ENCODE measurements around the gene CYSLTR2.
"Not testable (repeated sequence)": the region's sequence is repeated elsewhere in the genome, so short reads cannot be mapped to it uniquely, and the experiment has no call there.

The CYSLTR2 gene

DNA sequence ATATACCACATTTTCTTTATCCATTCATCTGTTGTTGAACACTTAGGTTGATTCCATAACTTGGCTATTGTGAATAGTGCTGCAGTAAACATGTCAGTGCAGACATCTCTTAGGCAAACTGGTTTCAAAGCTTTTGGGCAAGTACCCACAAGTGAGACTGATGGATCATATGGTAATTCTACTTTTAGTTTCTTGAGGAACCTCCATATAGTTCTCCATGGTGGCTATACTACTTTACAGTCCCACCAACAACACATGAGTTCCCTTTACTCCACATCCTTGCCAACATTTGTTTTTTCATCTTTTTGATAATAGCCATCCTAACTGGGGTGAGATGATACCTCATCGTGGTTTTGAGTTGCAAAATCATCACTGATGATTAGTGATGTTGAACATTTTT, 8.5 kb downstream of the CYSLTR2 start:
- no peak for DNase-seq (ENCODE audit: low read depth, low spot score)
- Histone ChIP-seq H3K27ac (no peak overlapping the region), H3K9ac (ENCODE audit: insufficient read length) (no peak overlapping the region), H3K4me3 (no peak overlapping the region), H3K9me3 (ENCODE audit: low read depth, low read length) (no peaks in the 10 kb centered on the region), H3K36me3 (ENCODE audit: insufficient read depth, low read length) (no peaks in the 10 kb centered on the region)
- TF ChIP-seq EZH2 (IDR thresholded peaks at IDR 0.05) = no peak

DNA sequence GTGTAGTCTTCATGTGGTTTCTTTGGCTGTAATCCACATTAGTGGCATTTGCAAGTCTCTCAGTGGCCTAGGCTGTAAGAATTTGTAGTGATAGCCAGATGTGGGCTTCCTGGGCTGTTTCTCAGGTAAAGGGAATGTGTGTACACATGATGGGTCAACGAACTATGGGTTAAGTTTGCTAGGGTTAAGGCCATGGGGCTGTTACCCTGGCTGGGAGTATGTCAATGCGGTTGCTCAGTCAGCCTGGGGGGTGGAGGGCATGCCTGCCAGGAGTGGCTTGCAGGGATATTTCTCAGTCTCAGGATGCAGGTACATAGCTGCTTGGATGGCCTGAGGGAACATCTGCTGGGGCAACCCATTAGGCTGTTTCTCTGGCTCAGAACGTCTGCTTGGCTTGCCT, 13.4 kb downstream of the CYSLTR2 start:
- TF ChIP-seq POLR2AphosphoS5 (IDR thresholded peaks at IDR 0.05; ENCODE audit: borderline replicate concordance, low read depth, low read length) (no peak), EZH2 (IDR thresholded peaks at IDR 0.05) (no peak), FOXP2 (optimal IDR thresholded peaks at IDR 0.05; ENCODE audit: control extremely low read depth, extremely low read length, insufficient read depth) (no peak)
- Histone ChIP-seq H3K36me3 (ENCODE audit: insufficient read depth, low read length) (no peaks in the 10 kb centered on the region), H3K4me3 (no peak overlapping the region), H3K27ac (no peak overlapping the region), H3K9ac (ENCODE audit: insufficient read length) (no peak overlapping the region), H3K9me3 (ENCODE audit: low read depth, low read length) (no peaks in the 10 kb centered on the region)
- DNase-seq (ENCODE audit: low read depth, low spot score) = no peak

DNA sequence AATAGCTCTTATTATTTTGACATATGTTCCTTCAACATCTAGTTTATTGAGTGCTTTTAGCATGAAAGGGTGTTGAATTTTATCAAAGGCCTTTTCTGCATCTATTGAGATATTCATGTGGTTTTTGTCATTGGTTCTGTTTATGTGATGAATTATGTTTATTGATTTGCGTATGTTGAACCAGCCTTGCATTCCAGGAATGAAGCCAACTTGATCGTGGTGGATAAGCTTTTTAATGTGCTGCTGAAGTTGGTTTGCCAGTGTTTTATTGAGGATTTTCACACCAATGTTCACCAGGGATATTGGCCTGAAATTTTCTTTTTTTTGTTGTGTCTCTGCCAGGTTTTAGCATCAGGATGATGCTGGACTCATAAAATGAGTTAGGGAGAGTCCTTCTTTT, 17.7 kb downstream of the CYSLTR2 start:
- not testable (repeated sequence) for H3K9ac ChIP-seq (ENCODE audit: insufficient read length); H3K4me3 ChIP-seq; H3K9me3 ChIP-seq (ENCODE audit: low read depth, low read length); DNase-seq (ENCODE audit: low read depth, low spot score); H3K27ac ChIP-seq; H3K36me3 ChIP-seq (ENCODE audit: insufficient read depth, low read length)

DNA sequence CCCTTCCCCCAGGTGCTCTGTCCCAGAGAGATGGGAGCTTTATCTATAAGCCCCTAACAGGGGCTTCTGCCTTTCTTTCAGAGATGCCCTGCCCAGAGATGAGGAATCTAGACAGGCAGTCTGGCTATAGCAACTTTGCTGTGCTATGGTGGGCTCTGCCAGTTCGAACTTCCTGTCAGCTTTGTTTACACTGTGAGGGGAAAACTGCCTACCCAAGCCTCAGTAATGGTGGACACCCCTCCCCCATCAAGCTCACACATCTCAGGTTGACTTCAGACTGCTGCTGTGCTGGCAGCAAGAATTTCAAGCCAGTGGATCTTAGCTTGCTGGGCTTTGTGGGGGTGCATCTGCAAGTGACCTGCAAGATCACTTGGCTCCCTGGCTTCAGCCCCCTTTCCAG, 21.5 kb downstream of the CYSLTR2 start:
- no peak overlapping the region for H3K4me3 ChIP-seq
- H3K27ac ChIP-seq = no peak overlapping the region
- TF ChIP-seq POLR2AphosphoS5 (IDR thresholded peaks at IDR 0.05; ENCODE audit: borderline replicate concordance, low read depth, low read length) (no peak), EZH2 (IDR thresholded peaks at IDR 0.05) (no peak), FOXP2 (optimal IDR thresholded peaks at IDR 0.05; ENCODE audit: control extremely low read depth, extremely low read length, insufficient read depth) (no peak)
- H3K9ac ChIP-seq (ENCODE audit: insufficient read length) = no peak overlapping the region
- H3K36me3 ChIP-seq (ENCODE audit: insufficient read depth, low read length) = no peaks in the 10 kb centered on the region
- H3K9me3 ChIP-seq (ENCODE audit: low read depth, low read length) = no peaks in the 10 kb centered on the region
- DNase-seq (ENCODE audit: low read depth, low spot score) = no peak

DNA sequence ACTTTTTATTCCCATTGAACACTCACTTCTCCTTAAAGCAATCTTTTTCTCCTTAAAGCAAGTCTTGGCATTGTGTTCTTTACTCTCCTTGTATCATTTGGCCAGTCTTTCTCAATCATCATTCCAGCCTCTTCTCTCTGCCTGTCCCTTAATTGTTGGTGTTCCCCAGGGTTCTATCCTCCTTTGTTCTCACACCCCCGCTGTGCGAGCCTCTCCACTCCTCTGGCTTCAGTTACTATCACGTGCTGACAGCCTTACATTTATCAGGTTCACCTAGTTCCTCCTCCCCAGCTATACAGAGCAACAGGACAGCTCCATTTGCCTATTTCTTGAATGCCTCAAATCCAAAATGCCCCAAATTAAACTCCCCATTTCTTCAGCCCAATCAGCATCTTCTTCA, 24.6 kb downstream of the CYSLTR2 start:
- Histone ChIP-seq H3K9ac (ENCODE audit: insufficient read length) (no peak overlapping the region), H3K27ac (no peak overlapping the region), H3K9me3 (ENCODE audit: low read depth, low read length) (no peaks in the 10 kb centered on the region), H3K4me3 (no peak overlapping the region), H3K36me3 (ENCODE audit: insufficient read depth, low read length) (no peaks in the 10 kb centered on the region)
- DNase-seq (ENCODE audit: low read depth, low spot score) = no peak
- TF ChIP-seq POLR2AphosphoS5 (IDR thresholded peaks at IDR 0.05; ENCODE audit: borderline replicate concordance, low read depth, low read length) = no peak
- no peak for TF ChIP-seq FOXP2 (optimal IDR thresholded peaks at IDR 0.05; ENCODE audit: control extremely low read depth, extremely low read length, insufficient read depth)
- TF ChIP-seq EZH2 (IDR thresholded peaks at IDR 0.05) = no peak

DNA sequence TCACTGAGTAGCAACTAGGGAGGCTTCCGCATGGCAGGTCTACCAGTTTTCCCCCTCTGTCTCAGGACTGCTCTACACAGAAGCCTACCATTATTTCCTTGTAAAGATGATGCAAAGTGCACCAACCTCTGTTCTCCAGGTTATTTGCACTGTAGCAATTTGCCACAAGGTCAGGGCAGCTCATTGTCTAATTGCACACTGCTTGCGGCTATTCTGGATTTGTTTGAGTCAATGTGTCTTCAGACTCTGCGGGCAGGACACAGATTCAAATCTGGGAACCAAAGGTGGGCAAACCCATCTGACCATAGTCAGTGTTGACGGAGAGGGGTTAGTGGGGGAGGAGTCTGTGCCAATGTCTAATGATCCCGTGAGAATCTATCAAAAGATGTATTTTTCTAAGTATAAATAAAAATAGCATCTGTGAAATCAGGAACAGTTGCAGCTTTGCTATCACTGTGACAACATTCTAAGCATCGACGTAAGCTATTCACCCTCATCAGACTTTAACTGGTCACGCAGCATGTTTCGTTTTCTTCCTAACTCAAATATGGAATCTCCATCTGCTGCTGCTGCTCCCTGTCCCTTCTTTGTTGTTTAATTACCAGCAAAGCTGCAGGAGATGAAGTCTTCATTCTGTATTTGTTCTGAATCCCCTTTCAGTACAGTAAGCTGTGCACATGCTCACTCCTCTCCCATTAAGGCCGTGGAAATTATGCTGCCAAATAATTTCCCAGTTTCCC, 26.4 kb downstream of the CYSLTR2 start:
- H3K9me3 ChIP-seq (ENCODE audit: low read depth, low read length) = no peaks in the 10 kb centered on the region
- no peak overlapping the region for H3K27ac ChIP-seq
- H3K4me3 ChIP-seq = no peak overlapping the region
- no peaks in the 10 kb centered on the region for H3K36me3 ChIP-seq (ENCODE audit: insufficient read depth, low read length)
- TF ChIP-seq EZH2 (IDR thresholded peaks at IDR 0.05) = no peak
- no peak for TF ChIP-seq POLR2AphosphoS5 (IDR thresholded peaks at IDR 0.05; ENCODE audit: borderline replicate concordance, low read depth, low read length)
- no peak for TF ChIP-seq FOXP2 (optimal IDR thresholded peaks at IDR 0.05; ENCODE audit: control extremely low read depth, extremely low read length, insufficient read depth)
- H3K9ac ChIP-seq (ENCODE audit: insufficient read length) = no peak overlapping the region
- DNase-seq (ENCODE audit: low read depth, low spot score) = no peak

DNA sequence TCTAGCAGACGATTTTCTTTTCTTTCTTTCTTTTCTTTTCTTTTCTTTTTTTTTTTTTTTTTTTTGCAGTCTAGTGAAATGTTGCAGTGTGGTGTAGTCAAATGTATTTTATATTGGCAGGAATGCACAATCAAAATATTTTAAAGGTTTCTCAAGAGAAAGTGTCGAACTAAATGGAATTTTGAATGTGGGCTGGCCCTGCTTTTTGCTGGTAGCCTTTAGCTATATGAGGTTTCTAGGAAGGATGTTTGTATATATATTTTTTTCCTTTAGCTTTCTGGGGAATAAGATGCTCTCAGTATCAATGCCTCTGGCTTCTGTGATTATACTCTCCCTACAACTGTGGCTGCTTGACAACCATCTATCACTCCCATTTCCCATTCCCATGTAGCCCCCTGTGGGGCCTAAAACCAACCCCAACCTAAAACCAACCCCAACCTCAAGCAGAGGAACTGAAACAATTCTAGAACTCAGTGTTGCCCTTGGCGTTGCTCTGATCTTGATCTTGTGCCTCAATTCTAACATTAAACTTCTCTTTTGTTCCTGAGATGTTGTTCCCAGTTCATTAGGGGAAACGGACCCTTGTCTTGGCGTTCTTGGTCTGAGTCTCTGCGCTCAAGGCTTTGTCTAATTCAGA, 27.1 kb downstream of the CYSLTR2 start:
- H3K9ac ChIP-seq (ENCODE audit: insufficient read length) = no peak overlapping the region
- TF ChIP-seq FOXP2 (optimal IDR thresholded peaks at IDR 0.05; ENCODE audit: control extremely low read depth, extremely low read length, insufficient read depth) = no peak
- no peak for TF ChIP-seq POLR2AphosphoS5 (IDR thresholded peaks at IDR 0.05; ENCODE audit: borderline replicate concordance, low read depth, low read length)
- no peak for TF ChIP-seq EZH2 (IDR thresholded peaks at IDR 0.05)
- DNase-seq (ENCODE audit: low read depth, low spot score) = no peak
- no peak overlapping the region for H3K27ac ChIP-seq
- H3K9me3 ChIP-seq (ENCODE audit: low read depth, low read length) = no peaks in the 10 kb centered on the region
- no peak overlapping the region for H3K4me3 ChIP-seq
- H3K36me3 ChIP-seq (ENCODE audit: insufficient read depth, low read length) = no peaks in the 10 kb centered on the region

DNA sequence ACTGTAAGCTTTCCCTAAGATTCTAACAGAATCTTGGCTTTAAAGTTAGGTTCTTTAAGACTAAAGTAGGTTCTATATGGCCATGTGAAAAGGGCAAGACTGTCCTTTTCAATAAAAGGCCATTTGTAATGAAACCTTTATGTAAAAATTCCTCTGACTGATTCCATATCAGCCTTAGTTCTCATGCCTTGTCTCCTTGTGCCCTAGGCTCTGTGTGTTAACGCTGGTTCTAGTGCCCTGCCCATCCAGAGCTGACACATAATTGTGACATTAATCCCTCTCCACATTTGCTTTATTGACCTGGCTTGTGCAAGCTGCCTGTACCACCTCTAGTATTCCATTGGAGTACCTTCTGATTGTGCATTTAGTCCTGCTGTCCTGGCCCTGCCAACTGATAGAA, 28.2 kb downstream of the CYSLTR2 start:
- H3K9me3 ChIP-seq (ENCODE audit: low read depth, low read length) = no peaks in the 10 kb centered on the region
- no peak overlapping the region for H3K4me3 ChIP-seq
- H3K36me3 ChIP-seq (ENCODE audit: insufficient read depth, low read length) = no peaks in the 10 kb centered on the region
- TF ChIP-seq POLR2AphosphoS5 (IDR thresholded peaks at IDR 0.05; ENCODE audit: borderline replicate concordance, low read depth, low read length) (no peak), FOXP2 (optimal IDR thresholded peaks at IDR 0.05; ENCODE audit: control extremely low read depth, extremely low read length, insufficient read depth) (no peak), EZH2 (IDR thresholded peaks at IDR 0.05) (no peak)
- H3K9ac ChIP-seq (ENCODE audit: insufficient read length) = no peak overlapping the region
- no peak for DNase-seq (ENCODE audit: low read depth, low spot score)
- no peak overlapping the region for H3K27ac ChIP-seq

DNA sequence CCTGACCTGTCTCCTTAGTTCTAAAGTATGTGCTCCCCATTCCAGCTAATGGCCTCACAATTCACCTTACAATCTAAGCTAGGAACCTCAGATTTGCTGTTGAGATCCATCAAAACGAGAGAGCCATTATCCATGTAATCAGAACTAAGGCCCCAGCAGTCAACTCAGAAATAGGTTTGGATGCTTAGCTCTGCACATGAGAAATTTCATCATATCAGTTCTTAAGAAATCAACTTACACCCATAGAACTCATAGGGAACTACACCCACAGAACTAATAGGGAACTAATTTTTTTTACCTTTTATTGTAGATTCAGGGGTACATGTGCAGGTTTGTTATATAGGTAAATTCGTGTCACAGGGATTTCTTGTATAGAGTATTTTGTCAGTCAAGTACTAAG, 28.7 kb downstream of the CYSLTR2 start:
- TF ChIP-seq POLR2AphosphoS5 (IDR thresholded peaks at IDR 0.05; ENCODE audit: borderline replicate concordance, low read depth, low read length) = no peak
- no peak for TF ChIP-seq EZH2 (IDR thresholded peaks at IDR 0.05)
- no peak for TF ChIP-seq FOXP2 (optimal IDR thresholded peaks at IDR 0.05; ENCODE audit: control extremely low read depth, extremely low read length, insufficient read depth)
- H3K9me3 ChIP-seq (ENCODE audit: low read depth, low read length) = no peaks in the 10 kb centered on the region
- no peak for DNase-seq (ENCODE audit: low read depth, low spot score)

More for the DNA sequence above, 28.7 kb downstream of the CYSLTR2 start:
- no peak overlapping the region for H3K27ac ChIP-seq
- no peaks in the 10 kb centered on the region for H3K36me3 ChIP-seq (ENCODE audit: insufficient read depth, low read length)
- no peak overlapping the region for H3K4me3 ChIP-seq
- no peak overlapping the region for H3K9ac ChIP-seq (ENCODE audit: insufficient read length)
